HCT116 (cell line): Measurements from ENCODE around the gene CYBRD1.

Experiments
- CBX3 ChIP-seq: IDR thresholded peaks from 2 replicates; pipeline ENCODE4 v1.6.1; 2012; ENCODE audit warnings: low read depth
- CTCF ChIP-seq, 3 experiments: fragments of 200-600 bp in 1 of 3; sonication (generic) in 1 of 3; IDR thresholded peaks in 2 of 3; conservative IDR thresholded peaks in 1 of 3; 2 replicates each; pipeline ENCODE4 v1.5.1; 2012 to 2017; ENCODE audit warnings: low read depth in 2 of 3, low read length in 2 of 3, antibody characterized with exemption in 1 of 3, borderline replicate concordance in 1 of 3, control low read depth in 1 of 3, mild to moderate bottlenecking in 1 of 3, mixed read lengths in 1 of 3, mixed run types in 1 of 3, moderate library complexity in 1 of 3; ENCODE audit not compliant: insufficient read depth in 1 of 3
- EZH2 ChIP-seq: fragments of 200-600 bp; sonication (generic); IDR thresholded peaks from 2 replicates; pipeline ENCODE4 v1.6.1; 2017; ENCODE audit warnings: antibody characterized with exemption, mixed run types
- EZH2phosphoT487 ChIP-seq: fragments of 200-600 bp; IDR thresholded peaks from 2 replicates; pipeline ENCODE4 v1.6.1; 2018; ENCODE audit warnings: antibody characterized with exemption, borderline replicate concordance
- POLR2A ChIP-seq: IDR thresholded peaks from 2 replicates; pipeline ENCODE4 v1.7.0; 2011; ENCODE audit warnings: borderline replicate concordance; ENCODE audit not compliant: insufficient read depth, insufficient read length; ENCODE audit errors: extremely low read depth
- POLR2AphosphoS5 ChIP-seq: IDR thresholded peaks from 2 replicates; pipeline ENCODE4 v1.6.1; 2011; ENCODE audit warnings: mild to moderate bottlenecking, low read depth, low read length, moderate library complexity
- SIN3A ChIP-seq: IDR thresholded peaks from 2 replicates; pipeline ENCODE4 v1.6.1; 2012; ENCODE audit warnings: low read depth
- TCF7L2 ChIP-seq: IDR thresholded peaks from 2 replicates; pipeline ENCODE4 v1.7.0; 2011; ENCODE audit warnings: borderline replicate concordance, inconsistent platforms; ENCODE audit not compliant: insufficient read depth, insufficient read length; ENCODE audit errors: extremely low read depth
- ZNF274 ChIP-seq: fragments of 200-500 bp; sonication (Bioruptor generic); IDR thresholded peaks from 2 replicates; pipeline ENCODE4 v1.6.1; 2014; ENCODE audit warnings: mild to moderate bottlenecking, low read depth, low read length, inconsistent platforms
- TF ChIP-seq, protein P1 (sequence below): IDR thresholded peaks from 2 replicates; pipeline ENCODE4 v1.6.1; 2012; ENCODE audit warnings: low read depth
- TF ChIP-seq, protein P2 (sequence below): IDR thresholded peaks from 2 replicates; pipeline ENCODE4 v1.6.1; 2012

DNA sequence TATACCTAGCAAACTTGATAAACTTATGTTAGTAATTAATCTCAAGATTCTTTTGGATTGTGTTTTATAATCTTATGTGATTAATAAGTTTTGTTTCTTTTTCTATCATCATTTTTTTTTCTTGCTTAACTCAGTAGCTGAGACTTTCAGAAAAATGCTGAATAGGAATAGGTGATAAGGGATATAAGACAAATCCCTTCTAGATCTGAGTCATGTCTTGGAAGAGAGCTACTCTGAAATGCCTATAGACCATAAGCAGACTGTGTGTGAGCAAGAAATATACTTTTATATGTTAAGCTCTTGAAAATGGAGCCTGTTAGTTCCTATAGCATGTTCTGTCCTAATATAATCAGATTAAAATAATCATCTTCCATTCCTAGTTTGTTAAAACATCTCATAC, 29.6 kb downstream of the CYBRD1 start:
- no peak for TF ChIP-seq ZNF274
- no peak for TF ChIP-seq CTCF (IDR thresholded peaks at IDR 0.05 in 2 of 3, conservative IDR thresholded peaks at IDR 0.05 in 1 of 3; ENCODE audit: borderline replicate concordance in 1 of 3, insufficient read depth in 1 of 3, low read depth in 2 of 3, low read length in 2 of 3)
- TF ChIP-seq, protein P1, sequence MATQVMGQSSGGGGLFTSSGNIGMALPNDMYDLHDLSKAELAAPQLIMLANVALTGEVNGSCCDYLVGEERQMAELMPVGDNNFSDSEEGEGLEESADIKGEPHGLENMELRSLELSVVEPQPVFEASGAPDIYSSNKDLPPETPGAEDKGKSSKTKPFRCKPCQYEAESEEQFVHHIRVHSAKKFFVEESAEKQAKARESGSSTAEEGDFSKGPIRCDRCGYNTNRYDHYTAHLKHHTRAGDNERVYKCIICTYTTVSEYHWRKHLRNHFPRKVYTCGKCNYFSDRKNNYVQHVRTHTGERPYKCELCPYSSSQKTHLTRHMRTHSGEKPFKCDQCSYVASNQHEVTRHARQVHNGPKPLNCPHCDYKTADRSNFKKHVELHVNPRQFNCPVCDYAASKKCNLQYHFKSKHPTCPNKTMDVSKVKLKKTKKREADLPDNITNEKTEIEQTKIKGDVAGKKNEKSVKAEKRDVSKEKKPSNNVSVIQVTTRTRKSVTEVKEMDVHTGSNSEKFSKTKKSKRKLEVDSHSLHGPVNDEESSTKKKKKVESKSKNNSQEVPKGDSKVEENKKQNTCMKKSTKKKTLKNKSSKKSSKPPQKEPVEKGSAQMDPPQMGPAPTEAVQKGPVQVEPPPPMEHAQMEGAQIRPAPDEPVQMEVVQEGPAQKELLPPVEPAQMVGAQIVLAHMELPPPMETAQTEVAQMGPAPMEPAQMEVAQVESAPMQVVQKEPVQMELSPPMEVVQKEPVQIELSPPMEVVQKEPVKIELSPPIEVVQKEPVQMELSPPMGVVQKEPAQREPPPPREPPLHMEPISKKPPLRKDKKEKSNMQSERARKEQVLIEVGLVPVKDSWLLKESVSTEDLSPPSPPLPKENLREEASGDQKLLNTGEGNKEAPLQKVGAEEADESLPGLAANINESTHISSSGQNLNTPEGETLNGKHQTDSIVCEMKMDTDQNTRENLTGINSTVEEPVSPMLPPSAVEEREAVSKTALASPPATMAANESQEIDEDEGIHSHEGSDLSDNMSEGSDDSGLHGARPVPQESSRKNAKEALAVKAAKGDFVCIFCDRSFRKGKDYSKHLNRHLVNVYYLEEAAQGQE: no peak
- TF ChIP-seq, protein P2, sequence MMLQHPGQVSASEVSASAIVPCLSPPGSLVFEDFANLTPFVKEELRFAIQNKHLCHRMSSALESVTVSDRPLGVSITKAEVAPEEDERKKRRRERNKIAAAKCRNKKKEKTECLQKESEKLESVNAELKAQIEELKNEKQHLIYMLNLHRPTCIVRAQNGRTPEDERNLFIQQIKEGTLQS: no peak
- TF ChIP-seq POLR2A: no peak
- no peak for TF ChIP-seq CBX3
- no peak for TF ChIP-seq TCF7L2
- no peak for TF ChIP-seq POLR2AphosphoS5
- TF ChIP-seq EZH2: no peak
- TF ChIP-seq EZH2phosphoT487: no peak
- TF ChIP-seq SIN3A: no peak
